ELR (cell line): ENCODE results near the gene TBC1D9B.
A peak's percentile ranks its signal among the peaks of the same experiment; 100 is the strongest.
"Not testable (repeated sequence)": the region's sequence is repeated elsewhere in the genome, so short reads cannot be mapped to it uniquely, and the experiment has no call there.

Source experiments
- DNase-seq: peaks from one replicate; pipeline ENCODE4 v3.0.0-alpha.2; 2015; ENCODE audit warnings: low read depth

TBC1D9B gene

GRCh38 chr5:179837076-179838011, 70.4 kb downstream of the TBC1D9B start:
- DNase-seq, result no peak

- DNase-seq, result peak; percentile 68
These were observed 71.3 kb downstream of the TBC1D9B start for GRCh38 chr5:179836225-179837019.

- DNase-seq, result not testable (repeated sequence)
These were observed 72.8 kb downstream of the TBC1D9B start for GRCh38 chr5:179834871-179835270.

- no peak for DNase-seq
These were observed 73.6 kb downstream of the TBC1D9B start for GRCh38 chr5:179834120-179834519.

- no peak for DNase-seq
These were observed 74.0 kb downstream of the TBC1D9B start for GRCh38 chr5:179833709-179834070.

GRCh38 chr5:179833056-179833708, 74.5 kb downstream of the TBC1D9B start:
- no peak for DNase-seq

GRCh38 chr5:179832039-179832745, 75.5 kb downstream of the TBC1D9B start:
- no peak for DNase-seq

GRCh38 chr5:179830818-179831468, 76.8 kb downstream of the TBC1D9B start:
- DNase-seq, result no peak

- DNase-seq, result no peak
These were observed 77.8 kb downstream of the TBC1D9B start for GRCh38 chr5:179829732-179830435.

- no peak for DNase-seq
These were observed 78.8 kb downstream of the TBC1D9B start for GRCh38 chr5:179828756-179829421.

- peak; percentile 82 for DNase-seq
These were observed 80.0 kb downstream of the TBC1D9B start for GRCh38 chr5:179827680-179828079.

- no peak for DNase-seq
These were observed 82.0 kb downstream of the TBC1D9B start for GRCh38 chr5:179825655-179826182.

- no peak for DNase-seq
These were observed 83.0 kb downstream of the TBC1D9B start for GRCh38 chr5:179824745-179825112.

- DNase-seq, result no peak
These were observed 83.6 kb downstream of the TBC1D9B start for GRCh38 chr5:179823937-179824744.

GRCh38 chr5:179822444-179822990, 85.2 kb downstream of the TBC1D9B start:
- DNase-seq, result no peak

GRCh38 chr5:179822059-179822432, 85.7 kb downstream of the TBC1D9B start:
- DNase-seq, result no peak

- peak; percentile 94 for DNase-seq
These were observed 86.2 kb downstream of the TBC1D9B start for GRCh38 chr5:179821298-179822058.
